Central memory CD4-positive, alpha-beta T cell (primary cell): ENCODE data around the gene PLCB4.

Source experiments
- DNase-seq: peaks from one replicate; pipeline ENCODE4 v3.0.0; 2022

PLCB4 gene

GRCh38 chr20:9062066-9062465 is 6.8 kb upstream of the PLCB4 start:
- no peak for DNase-seq

- DNase-seq = no peak
Observed at GRCh38 chr20:9066191-9066590, 2.7 kb upstream of the PLCB4 start.

GRCh38 chr20:9068233-9068801 is 570 bp upstream of the PLCB4 start:
- DNase-seq = no peak

GRCh38 chr20:9070304-9070703 is 1.4 kb downstream of the PLCB4 start:
- no peak for DNase-seq

GRCh38 chr20:9071976-9072726 is 3.3 kb downstream of the PLCB4 start:
- DNase-seq = no peak

- DNase-seq = no peak
Observed at GRCh38 chr20:9072861-9073500, 4.1 kb downstream of the PLCB4 start.

GRCh38 chr20:9075264-9076095 is 6.6 kb downstream of the PLCB4 start:
- DNase-seq = no peak

GRCh38 chr20:9076440-9076839 is 7.6 kb downstream of the PLCB4 start:
- DNase-seq = no peak

GRCh38 chr20:9078826-9079731 is 10.2 kb downstream of the PLCB4 start:
- no peak for DNase-seq

GRCh38 chr20:9081423-9081966 is 12.6 kb downstream of the PLCB4 start:
- no peak for DNase-seq

- DNase-seq = no peak
Observed at GRCh38 chr20:9082741-9083140, 13.9 kb downstream of the PLCB4 start.

GRCh38 chr20:9087531-9088217 is 18.8 kb downstream of the PLCB4 start:
- DNase-seq = no peak

- no peak for DNase-seq
Observed at GRCh38 chr20:9088556-9088955, 19.7 kb downstream of the PLCB4 start.

GRCh38 chr20:9092113-9092512 is 23.2 kb downstream of the PLCB4 start:
- no peak for DNase-seq

- DNase-seq = no peak
Observed at GRCh38 chr20:9092655-9093054, 23.8 kb downstream of the PLCB4 start.

GRCh38 chr20:9093218-9093957 is 24.5 kb downstream of the PLCB4 start:
- no peak for DNase-seq

- no peak for DNase-seq
Observed at GRCh38 chr20:9099372-9099771, 30.5 kb downstream of the PLCB4 start.

- no peak for DNase-seq
Observed at GRCh38 chr20:9100691-9101090, 31.8 kb downstream of the PLCB4 start.

- DNase-seq = no peak
Observed at GRCh38 chr20:9102456-9102855, 33.6 kb downstream of the PLCB4 start.

- DNase-seq = no peak
Observed at GRCh38 chr20:9103955-9104354, 35.1 kb downstream of the PLCB4 start.

- no peak for DNase-seq
Observed at GRCh38 chr20:9108260-9108659, 39.4 kb downstream of the PLCB4 start.
